ENCODE results near the gene ADAMTS2. TPM values are rescaled to one million over a fixed set of nuclear protein-coding genes. Genes with fewer than 3 reads are reported as not detected.

Gene ADAMTS2
- total and polyA plus RNA-seq, 2 of the 8 experiments (the other 6 are each of a cell fraction or from before 2014, with no cell fraction given): 6.6 to 7.3 TPM

GRCh38 chr5:179122411-179123108 is 222.7 kb downstream of the ADAMTS2 start:
- Histone ChIP-seq H2AFZ (ENCODE audit: low read length) (no peak overlapping the region), H3K56ac (replicated peaks; ENCODE audit: insufficient read length, low read depth, low read length) (no peak overlapping the region), H3K14ac (ENCODE audit: insufficient read length) (no peak overlapping the region), H4K91ac (replicated peaks; ENCODE audit: insufficient read length, low read length) (no peak overlapping the region), H3K79me1 (ENCODE audit: low read depth, low read length) (no peaks in the 10 kb centered on the region), H2BK120ac (replicated peaks; ENCODE audit: low read depth, low read length) (no peak overlapping the region), H3K4me2 (ENCODE audit: insufficient read depth in 1 of 2, low read depth in 2 of 2, low read length in 2 of 2) (no peak overlapping the region), H4K8ac (ENCODE audit: extremely low read depth, insufficient read depth, low read length) (peak overlapping the region; percentile 51; the same call in 1 of the 2 replicates), H4K20me1 (replicated peaks in 1 of 2; ENCODE audit: control insufficient read depth in 1 of 2, insufficient read depth in 2 of 2, low read length in 2 of 2) (no peaks in the 10 kb centered on the region), H3K18ac (ENCODE audit: extremely low read depth, low read length) (no peak overlapping the region), H2BK20ac (ENCODE audit: low read length) (no peak overlapping the region), H2AK5ac (ENCODE audit: low read depth, low read length) (no peak overlapping the region), H3K23ac (ENCODE audit: insufficient read length) (no peak overlapping the region), H2BK5ac (ENCODE audit: low read depth, low read length) (no peak overlapping the region), H3K23me2 (ENCODE audit: low read depth, low read length) (no peaks in the 10 kb centered on the region), H3K9ac (replicated peaks in 1 of 4; ENCODE audit: extremely low read depth in 1 of 4, low read depth in 3 of 4, low read length in 3 of 4) (no peak overlapping the region), H3K27ac (ENCODE audit: low read depth, low read length) (no peak overlapping the region), H3K4me3 (ENCODE audit: extremely low read depth in 1 of 4, insufficient read depth in 2 of 4, low read depth in 3 of 4, low read length in 4 of 4) (no peak overlapping the region), H3K4me1 (replicated peaks in 1 of 4; ENCODE audit: control insufficient read depth in 3 of 4, insufficient read depth in 4 of 4, low read length in 3 of 4) (no peaks in the 10 kb centered on the region), H3K4ac (replicated peaks; ENCODE audit: insufficient read length, low read depth, low read length) (no peak overlapping the region), H2BK15ac (ENCODE audit: low read length) (no peak overlapping the region), H3K79me2 (ENCODE audit: control insufficient read depth in 1 of 2, insufficient read depth in 2 of 2, low read length in 2 of 2) (no peaks in the 10 kb centered on the region), H3K9me3 (ENCODE audit: insufficient read depth in 2 of 2, low read depth in 1 of 2, low read length in 1 of 2) (peaks cover 30 to 86% of the 10 kb centered on the region in 2 experiments), H3K27me3 (replicated peaks in 1 of 4; ENCODE audit: control insufficient read depth in 3 of 4, extremely low read depth in 1 of 4, insufficient read depth in 3 of 4, low read length in 3 of 4) (no peaks in the 10 kb centered on the region), H4K5ac (ENCODE audit: insufficient read length, low read depth, low read length) (no peak overlapping the region), H2BK12ac (ENCODE audit: low read depth, low read length) (no peak overlapping the region), H3K36me3 (ENCODE audit: control insufficient read depth in 2 of 4, insufficient read depth in 4 of 4, low read length in 3 of 4) (0 out of 8 replicates have a peak, but pooled peaks cover 0 to 2% (median 0%) of the 10 kb centered on the region in 4 experiments)
- ChIA-PET CTCF (ENCODE audit: partially characterized antibody) (no interaction called here), POLR2A (ENCODE audit: partially characterized antibody) (interaction anchor here (0.5 kb wide), 1 partner anchor 197 kb away, joined by 3 read pairs; no protein-coding TSS in a partner anchor)
- DNase-seq (ENCODE audit: low read depth in 1 of 2, low spot score in 2 of 2) (peak in 1 of 2 experiments; percentile 22), FAIRE-seq (no peak)
- WGBS, 2 experiments (ENCODE audit: extremely low coverage in 1 of 2, insufficient coverage in 1 of 2, insufficient read length in 1 of 2, insufficient replicate concordance in 2 of 2, low coverage in 1 of 2, low lambda C conversion rate in 2 of 2, missing lambda C conversion rate in 1 of 2): 91% methylated on average over 18 of the region's 19 CpGs; no CpG with 5 or more reads in 1 of the 2 experiments
- TF ChIP-seq SRF (IDR thresholded peaks at IDR 0.05; ENCODE audit: low read depth, low read length): no peak
- no peak for TF ChIP-seq SIX5 (IDR thresholded peaks at IDR 0.05; ENCODE audit: low read depth, low read length)
- no peak for TF ChIP-seq USF2 (IDR thresholded peaks at IDR 0.05; ENCODE audit: low read length)
- no peak for TF ChIP-seq RXRA (IDR thresholded peaks at IDR 0.05; ENCODE audit: insufficient read depth, low read depth, low read length)
- TF ChIP-seq HDAC2 (IDR thresholded peaks at IDR 0.05; ENCODE audit: borderline replicate concordance in 1 of 2, low read depth in 2 of 2, low read length in 2 of 2): no peak
- no peak for TF ChIP-seq SIRT6 (IDR thresholded peaks at IDR 0.05; ENCODE audit: low read length)
- no peak for TF ChIP-seq ATF2 (IDR thresholded peaks at IDR 0.05; ENCODE audit: low read length)
- TF ChIP-seq MAFK (IDR thresholded peaks at IDR 0.05; ENCODE audit: low read depth, low read length): no peak
- no peak for TF ChIP-seq FOSL1 (IDR thresholded peaks at IDR 0.05; ENCODE audit: insufficient read depth, low read depth, low read length)
